IMR-90 (cell line): Measurements from ENCODE around the gene VAMP3. TPM values are rescaled to one million over a fixed set of nuclear protein-coding genes. Genes with fewer than 3 reads are reported as not detected.

ENCODE experiments used
- ATAC-seq: fragments of 200-7000 bp; cut with Tn5 transposase; 2 replicates; pipeline ENCODE4 v1.9.1; 2020; ENCODE audit warnings: low read depth, mild to moderate bottlenecking, moderate library complexity
- BruUV-seq: library from RNA; stranded (reverse); fragments of 400-500 nt; replicated peaks from 2 replicates; lab custom pipeline; 2021; lab: Mats Ljungman, UMichigan
- CTCF ChIA-PET: fragments of 300-600 bp; formaldehyde crosslinking; extraction: SDS; loops from one replicate; lab custom pipeline; 2021; ENCODE audit warnings: antibody characterized with exemption; lab: Yijun Ruan, JAX
- POLR2A ChIA-PET: fragments of 300-600 bp; sonication (Branson Sonifier 250); formaldehyde crosslinking; loops from one replicate; lab custom pipeline; 2022; ENCODE audit warnings: antibody characterized with exemption; ENCODE audit not compliant: unreplicated experiment; lab: Charles Lee
- DNase-seq: peaks from one replicate; pipeline ENCODE4 v3.0.0; 2013
- H2AFZ ChIP-seq: replicated peaks from 2 replicates; pipeline ENCODE3; 2013; ENCODE audit warnings: low read length, mild to moderate bottlenecking; ENCODE audit not compliant: poor library complexity
- H2AK5ac ChIP-seq: 2 replicates; pipeline ENCODE4 v1.6.1; 2013; ENCODE audit warnings: low read depth, low read length, inconsistent platforms
- H2AK9ac ChIP-seq: replicated peaks from 2 replicates; pipeline ENCODE3; 2013; ENCODE audit warnings: mild to moderate bottlenecking, low read depth, low read length, moderate library complexity; ENCODE audit not compliant: poor library complexity
- H2BK120ac ChIP-seq: 2 replicates; pipeline ENCODE4 v1.6.1; 2013; ENCODE audit warnings: low read depth, low read length, inconsistent platforms
- H2BK15ac ChIP-seq: 3 replicates; pipeline ENCODE4 v1.6.1; 2013; ENCODE audit warnings: low read depth, low read length, inconsistent platforms
- H2BK20ac ChIP-seq: 2 replicates; pipeline ENCODE4 v1.6.1; 2013; ENCODE audit warnings: low read depth, mild to moderate bottlenecking, inconsistent platforms, low read length, moderate library complexity
- H2BK5ac ChIP-seq: 2 replicates; pipeline ENCODE4 v1.6.1; 2013; ENCODE audit warnings: mild to moderate bottlenecking, low read depth, low read length, inconsistent platforms; ENCODE audit not compliant: poor library complexity, severe bottlenecking
- H3K14ac ChIP-seq: replicated peaks from 2 replicates; pipeline ENCODE4 v1.6.1; 2013; ENCODE audit warnings: low read depth, low read length, inconsistent platforms
- H3K18ac ChIP-seq: 2 replicates; pipeline ENCODE4 v1.6.1; 2013; ENCODE audit warnings: low read depth, low read length, control low read depth
- H3K23ac ChIP-seq: 2 replicates; pipeline ENCODE4 v1.6.1; 2013; ENCODE audit warnings: low read depth, low read length, inconsistent platforms
- H3K27ac ChIP-seq: 2 replicates; pipeline ENCODE4 v1.5.1; 2013; ENCODE audit warnings: mild to moderate bottlenecking, control low read depth, low read length; ENCODE audit not compliant: insufficient read depth
- H3K27me3 ChIP-seq: 2 replicates; pipeline ENCODE4 v1.6.1; 2013; ENCODE audit warnings: low read length; ENCODE audit not compliant: control insufficient read depth, insufficient read depth
- H3K36me3 ChIP-seq: 2 replicates; pipeline ENCODE4 v1.6.1; 2013; ENCODE audit warnings: low read length, mixed read lengths; ENCODE audit not compliant: control insufficient read depth, insufficient read depth
- H3K4ac ChIP-seq: 2 replicates; pipeline ENCODE4 v1.6.1; 2013; ENCODE audit warnings: low read depth, low read length, inconsistent platforms
- H3K4me1 ChIP-seq: 2 replicates; pipeline ENCODE4 v1.6.1; 2013; ENCODE audit warnings: low read length, mixed read lengths; ENCODE audit not compliant: control insufficient read depth, insufficient read depth
- H3K4me2 ChIP-seq: 2 replicates; pipeline ENCODE4 v1.6.1; 2013; ENCODE audit warnings: low read depth, mild to moderate bottlenecking, control low read depth, low read length, moderate library complexity
- H3K4me3 ChIP-seq: 2 replicates; pipeline ENCODE4 v1.5.1; 2013; ENCODE audit warnings: low read depth, mild to moderate bottlenecking, control low read depth, low read length, moderate library complexity; ENCODE audit not compliant: insufficient read depth
- H3K56ac ChIP-seq: 2 replicates; pipeline ENCODE4 v1.6.1; 2013; ENCODE audit warnings: low read length, inconsistent platforms; ENCODE audit not compliant: insufficient read depth; ENCODE audit errors: extremely low read depth
- H3K79me1 ChIP-seq, 2 experiments: 2 replicates each; pipeline ENCODE4 v1.6.1; 2013; ENCODE audit warnings: low read length in 2 of 2, inconsistent platforms in 1 of 2, low read depth in 1 of 2
- H3K9ac ChIP-seq: 2 replicates; pipeline ENCODE4 v1.6.1; 2013; ENCODE audit warnings: low read depth, low read length, control low read depth
- H3K9me1 ChIP-seq: 2 replicates; pipeline ENCODE4 v1.6.1; 2013; ENCODE audit warnings: low read length, inconsistent platforms; ENCODE audit not compliant: insufficient read depth
- H3K9me3 ChIP-seq: 2 replicates; pipeline ENCODE4 v1.6.1; 2013; ENCODE audit warnings: low read length; ENCODE audit not compliant: control insufficient read depth, insufficient read depth
- H4K20me1 ChIP-seq: 2 replicates; pipeline ENCODE4 v1.6.1; 2013; ENCODE audit warnings: low read length, inconsistent platforms; ENCODE audit not compliant: insufficient read depth
- H4K5ac ChIP-seq: 2 replicates; pipeline ENCODE4 v1.6.1; 2013; ENCODE audit warnings: mild to moderate bottlenecking, low read depth, low read length, control low read depth
- H4K8ac ChIP-seq, 2 experiments: 2 replicates each; pipeline ENCODE4 v1.6.1; 2013; ENCODE audit warnings: low read depth in 2 of 2, low read length in 2 of 2, control low read depth in 1 of 2, inconsistent platforms in 1 of 2
- H4K91ac ChIP-seq: 2 replicates; pipeline ENCODE4 v1.6.1; 2013; ENCODE audit warnings: low read depth, low read length, inconsistent platforms; ENCODE audit not compliant: insufficient read depth
- CTCF ChIP-seq: conservative IDR thresholded peaks from 2 replicates; pipeline ENCODE4 v1.5.1; 2012; ENCODE audit warnings: mild to moderate bottlenecking, low read depth, low read length, improper control_type of control experiment
- FOS ChIP-seq: fragments of 150-350 bp; IDR thresholded peaks from 2 replicates; pipeline ENCODE4 v1.6.1; 2016; ENCODE audit warnings: low read depth, low read length
- MAZ ChIP-seq: IDR thresholded peaks from 2 replicates; pipeline ENCODE4 v1.6.1; 2012; ENCODE audit warnings: low read depth, mild to moderate bottlenecking, low read length, improper control_type of control experiment, moderate library complexity, borderline replicate concordance
- POLR2A ChIP-seq: IDR thresholded peaks from 2 replicates; pipeline ENCODE4 v1.6.1; 2012; ENCODE audit warnings: mild to moderate bottlenecking, low read depth, low read length
- RAD21 ChIP-seq: IDR thresholded peaks from 2 replicates; pipeline ENCODE4 v1.6.1; 2012; ENCODE audit warnings: low read length, improper control_type of control experiment
- RCOR1 ChIP-seq: IDR thresholded peaks from 2 replicates; pipeline ENCODE4 v1.6.1; 2012; ENCODE audit warnings: mild to moderate bottlenecking, low read length, improper control_type of control experiment; ENCODE audit not compliant: insufficient replicate concordance
- RFX5 ChIP-seq: IDR thresholded peaks from 2 replicates; pipeline ENCODE4 v1.8.0; 2012; ENCODE audit warnings: low read depth, mild to moderate bottlenecking, low read length, moderate library complexity
- SMC3 ChIP-seq: fragments of 150-350 bp; IDR thresholded peaks from 2 replicates; pipeline ENCODE4 v1.6.1; 2016; ENCODE audit warnings: low read depth, mild to moderate bottlenecking, antibody characterized with exemption, low read length, moderate library complexity
- USF2 ChIP-seq: fragments of 150-350 bp; IDR thresholded peaks from 2 replicates; pipeline ENCODE4 v1.6.1; 2017; ENCODE audit warnings: mild to moderate bottlenecking, antibody characterized with exemption, low read length, low read depth
- WGBS, 2 experiments: methylation state at CpG; one replicate each; pipeline versions ENCODE4 v1.1.5 to v1.1.7; 2013; ENCODE audit warnings: missing lambda C conversion rate in 2 of 2; ENCODE audit not compliant: insufficient read length in 1 of 2; ENCODE audit errors: extremely low coverage in 2 of 2; 5-methylcytosine and 5-hydroxymethylcytosine counted together
- dilution Hi-C: fragments of 300-500 bp; cut with HindIII; formaldehyde crosslinking; loops from one replicate; pipeline ENCODE4 v1.14.3; 2018; ENCODE audit warnings: low sequenced_read_pairs; ENCODE audit not compliant: unreplicated experiment
- in situ Hi-C: fragments of 300-500 bp; cut with MboI; formaldehyde crosslinking; loops from 3 replicates; pipeline ENCODE4 v1.14.3; 2019; ENCODE audit warnings: low sequenced_read_pairs, inconsistent platforms, mixed read lengths
- intact Hi-C: fragments of 100-400 bp; cut with micrococcal nuclease; formaldehyde crosslinking; loops from 2 replicates; pipeline ENCODE4 v1.10.0; 2022
- polyA plus RNA-seq, 3 experiments: library from polyadenylated mRNA; depleted of rRNA; stranded (reverse); fragments of >200 nt; gene quantifications; 2 replicates each; pipeline ENCODE4 v1.2.3, GENCODE V29; 2012; ENCODE audit warnings: low replicate concordance in 1 of 3
- total RNA-seq: library from RNA; depleted of rRNA; stranded (reverse); fragments of >200 nt; gene quantifications from 2 replicates; pipeline ENCODE4 v1.2.3, GENCODE V29; 2012
- TF ChIP-seq, protein P1 (sequence below): fragments of 150-350 bp; IDR thresholded peaks from 2 replicates; pipeline ENCODE4 v1.6.1; 2016; ENCODE audit warnings: low read depth, mild to moderate bottlenecking, low read length, moderate library complexity, borderline replicate concordance

The VAMP3 gene
- total and polyA plus RNA-seq, 2 of the 4 experiments (the other 2 are of a cell fraction), result 99.1 to 354 TPM

DNA sequence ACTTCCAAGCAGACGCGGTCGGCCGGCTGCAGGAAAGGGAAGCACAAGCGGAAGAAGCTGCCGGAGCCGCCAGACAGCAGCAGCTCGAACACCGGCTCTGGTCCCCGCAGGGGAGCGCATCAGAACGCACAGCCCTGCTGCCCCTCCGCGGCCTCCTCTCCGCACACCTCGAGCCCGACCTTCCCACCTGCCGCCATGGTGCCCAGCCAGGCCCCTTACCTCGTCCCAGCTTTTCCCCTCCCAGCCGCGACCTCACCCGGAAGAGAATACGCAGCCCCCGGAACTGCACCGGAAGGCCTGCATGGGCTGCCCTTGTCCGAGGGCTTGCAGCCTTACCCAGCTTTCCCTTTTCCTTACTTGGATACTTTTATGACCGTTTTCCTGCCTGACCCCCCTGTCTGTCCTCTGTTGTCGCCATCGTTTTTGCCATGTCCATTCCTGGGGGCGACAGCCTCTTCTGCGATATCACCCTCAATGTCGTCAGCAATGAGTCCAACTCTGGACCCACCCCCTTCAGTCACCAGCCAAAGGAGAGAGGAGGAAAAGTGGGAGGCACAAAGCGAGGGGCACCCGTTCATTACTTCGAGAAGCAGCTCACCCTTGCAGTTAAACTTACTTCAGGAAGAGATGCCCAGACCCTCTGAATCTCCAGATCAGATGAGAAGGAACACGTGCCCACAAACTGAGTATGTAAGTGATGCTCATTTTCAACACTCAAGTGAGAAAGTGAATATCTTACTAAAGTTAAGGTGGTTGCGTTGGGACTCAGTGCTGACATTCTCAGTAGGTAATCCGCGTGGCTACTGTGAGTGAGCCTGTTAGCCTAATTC lies 56.2 kb downstream of the VAMP3 start:
- no peaks in the 10 kb centered on the region for H3K4me1 ChIP-seq
- H3K9me1 ChIP-seq, result no peaks in the 10 kb centered on the region
- TF ChIP-seq RFX5 (no peak), RCOR1 (no peak), USF2 (no peak), POLR2A (no peak), MAZ (no peak), RAD21 (no peak), CTCF (no peak), FOS (no peak), SMC3 (no peak)
- TF ChIP-seq, protein P1, sequence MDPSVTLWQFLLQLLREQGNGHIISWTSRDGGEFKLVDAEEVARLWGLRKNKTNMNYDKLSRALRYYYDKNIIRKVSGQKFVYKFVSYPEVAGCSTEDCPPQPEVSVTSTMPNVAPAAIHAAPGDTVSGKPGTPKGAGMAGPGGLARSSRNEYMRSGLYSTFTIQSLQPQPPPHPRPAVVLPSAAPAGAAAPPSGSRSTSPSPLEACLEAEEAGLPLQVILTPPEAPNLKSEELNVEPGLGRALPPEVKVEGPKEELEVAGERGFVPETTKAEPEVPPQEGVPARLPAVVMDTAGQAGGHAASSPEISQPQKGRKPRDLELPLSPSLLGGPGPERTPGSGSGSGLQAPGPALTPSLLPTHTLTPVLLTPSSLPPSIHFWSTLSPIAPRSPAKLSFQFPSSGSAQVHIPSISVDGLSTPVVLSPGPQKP, result no peak
- H4K91ac ChIP-seq, result no peak overlapping the region
- no peak overlapping the region for H3K18ac ChIP-seq
- intact Hi-C loops, result no loop called here
- DNase-seq (no peak), ATAC-seq (peak; percentile 74)
- H2AK9ac ChIP-seq, result no peak overlapping the region
- H3K9me3 ChIP-seq, result no peaks in the 10 kb centered on the region
- H3K27me3 ChIP-seq, result no peaks in the 10 kb centered on the region
- no peak overlapping the region for H3K9ac ChIP-seq
- no peak overlapping the region for H2BK15ac ChIP-seq
- no peak overlapping the region for H2AK5ac ChIP-seq
- H2AFZ ChIP-seq, result no peak overlapping the region
- no peaks in the 10 kb centered on the region for H4K20me1 ChIP-seq
- no peak overlapping the region for H2BK120ac ChIP-seq
- TSS peak; percentile 41 for BruUV-seq
- H3K4me2 ChIP-seq, result no peak overlapping the region
- no peak overlapping the region for H3K27ac ChIP-seq
- 84% methylated on average over 24 of the region's 39 CpGs; no CpG with 5 or more reads in 1 of the 2 experiments for whole genome bisulfite sequencing, 2 experiments
- H4K8ac ChIP-seq, result peak overlapping the region; percentile 49 to 76; a peak in 2 of 4 replicates
- dilution Hi-C loops, result no loop called here
- no peak overlapping the region; the same call in 1 of the 2 replicates for H4K5ac ChIP-seq
- H3K23ac ChIP-seq, result no peak overlapping the region
- in situ Hi-C loops, result no loop called here
- POLR2A ChIA-PET, result interaction anchor here (0.7 kb wide), 1 partner anchor 86 kb away, joined by 3 read pairs; no protein-coding TSS in a partner anchor
- H3K79me1 ChIP-seq, result no peaks in the 10 kb centered on the region
- peaks cover 15% of the 10 kb centered on the region for H3K36me3 ChIP-seq
- H3K4ac ChIP-seq, result no peak overlapping the region
- H3K14ac ChIP-seq, result no peak overlapping the region
- H3K56ac ChIP-seq, result no peak overlapping the region
- no peak overlapping the region for H2BK20ac ChIP-seq
- peak overlapping the region; percentile 27; the same call in 1 of the 2 replicates for H3K4me3 ChIP-seq
- CTCF ChIA-PET, result no interaction called here
- no peak overlapping the region for H2BK5ac ChIP-seq
